ENCODE measurements around the gene ZNF221.

- no peak for TF ChIP-seq BRD4 (IDR thresholded peaks at IDR 0.05)
- TF ChIP-seq RCOR1 (IDR thresholded peaks at IDR 0.05; ENCODE audit: borderline replicate concordance in 1 of 2, low read depth in 2 of 2, low read length in 2 of 2), result no peak
- no peak for TF ChIP-seq MBD2 (IDR thresholded peaks at IDR 0.05; ENCODE audit: borderline replicate concordance, low read depth)
- TF ChIP-seq, protein P1, sequence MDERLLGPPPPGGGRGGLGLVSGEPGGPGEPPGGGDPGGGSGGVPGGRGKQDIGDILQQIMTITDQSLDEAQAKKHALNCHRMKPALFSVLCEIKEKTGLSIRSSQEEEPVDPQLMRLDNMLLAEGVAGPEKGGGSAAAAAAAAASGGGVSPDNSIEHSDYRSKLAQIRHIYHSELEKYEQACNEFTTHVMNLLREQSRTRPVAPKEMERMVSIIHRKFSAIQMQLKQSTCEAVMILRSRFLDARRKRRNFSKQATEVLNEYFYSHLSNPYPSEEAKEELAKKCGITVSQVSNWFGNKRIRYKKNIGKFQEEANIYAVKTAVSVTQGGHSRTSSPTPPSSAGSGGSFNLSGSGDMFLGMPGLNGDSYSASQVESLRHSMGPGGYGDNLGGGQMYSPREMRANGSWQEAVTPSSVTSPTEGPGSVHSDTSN (CRISPR knock-in tag; IDR thresholded peaks at IDR 0.05; ENCODE audit: low read depth), result no peak
- TF ChIP-seq, protein P1 (tag; conservative IDR thresholded peaks at IDR 0.05; ENCODE audit: low read depth), result no peak
- no peak for TF ChIP-seq BRCA1 (IDR thresholded peaks at IDR 0.05)
- no peak for TF ChIP-seq BRCA1 (CRISPR knock-in tag; IDR thresholded peaks at IDR 0.05)
- no peak for TF ChIP-seq IRF1 (CRISPR knock-in tag; IDR thresholded peaks at IDR 0.05; ENCODE audit: borderline replicate concordance)
- TF ChIP-seq, protein P2, sequence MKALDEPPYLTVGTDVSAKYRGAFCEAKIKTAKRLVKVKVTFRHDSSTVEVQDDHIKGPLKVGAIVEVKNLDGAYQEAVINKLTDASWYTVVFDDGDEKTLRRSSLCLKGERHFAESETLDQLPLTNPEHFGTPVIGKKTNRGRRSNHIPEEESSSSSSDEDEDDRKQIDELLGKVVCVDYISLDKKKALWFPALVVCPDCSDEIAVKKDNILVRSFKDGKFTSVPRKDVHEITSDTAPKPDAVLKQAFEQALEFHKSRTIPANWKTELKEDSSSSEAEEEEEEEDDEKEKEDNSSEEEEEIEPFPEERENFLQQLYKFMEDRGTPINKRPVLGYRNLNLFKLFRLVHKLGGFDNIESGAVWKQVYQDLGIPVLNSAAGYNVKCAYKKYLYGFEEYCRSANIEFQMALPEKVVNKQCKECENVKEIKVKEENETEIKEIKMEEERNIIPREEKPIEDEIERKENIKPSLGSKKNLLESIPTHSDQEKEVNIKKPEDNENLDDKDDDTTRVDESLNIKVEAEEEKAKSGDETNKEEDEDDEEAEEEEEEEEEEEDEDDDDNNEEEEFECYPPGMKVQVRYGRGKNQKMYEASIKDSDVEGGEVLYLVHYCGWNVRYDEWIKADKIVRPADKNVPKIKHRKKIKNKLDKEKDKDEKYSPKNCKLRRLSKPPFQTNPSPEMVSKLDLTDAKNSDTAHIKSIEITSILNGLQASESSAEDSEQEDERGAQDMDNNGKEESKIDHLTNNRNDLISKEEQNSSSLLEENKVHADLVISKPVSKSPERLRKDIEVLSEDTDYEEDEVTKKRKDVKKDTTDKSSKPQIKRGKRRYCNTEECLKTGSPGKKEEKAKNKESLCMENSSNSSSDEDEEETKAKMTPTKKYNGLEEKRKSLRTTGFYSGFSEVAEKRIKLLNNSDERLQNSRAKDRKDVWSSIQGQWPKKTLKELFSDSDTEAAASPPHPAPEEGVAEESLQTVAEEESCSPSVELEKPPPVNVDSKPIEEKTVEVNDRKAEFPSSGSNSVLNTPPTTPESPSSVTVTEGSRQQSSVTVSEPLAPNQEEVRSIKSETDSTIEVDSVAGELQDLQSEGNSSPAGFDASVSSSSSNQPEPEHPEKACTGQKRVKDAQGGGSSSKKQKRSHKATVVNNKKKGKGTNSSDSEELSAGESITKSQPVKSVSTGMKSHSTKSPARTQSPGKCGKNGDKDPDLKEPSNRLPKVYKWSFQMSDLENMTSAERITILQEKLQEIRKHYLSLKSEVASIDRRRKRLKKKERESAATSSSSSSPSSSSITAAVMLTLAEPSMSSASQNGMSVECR (CRISPR knock-in tag; IDR thresholded peaks at IDR 0.05), result no peak
- no peak for TF ChIP-seq RFX1 (IDR thresholded peaks at IDR 0.05)
- no peak for TF ChIP-seq CTCF (IDR thresholded peaks at IDR 0.05 in 2 of 3, conservative IDR thresholded peaks at IDR 0.05 in 1 of 3; ENCODE audit: insufficient read depth in 2 of 3, low read depth in 1 of 3, low read length in 3 of 3)
- TF ChIP-seq SMAD1 (IDR thresholded peaks at IDR 0.05; ENCODE audit: low read depth, low read length, partially characterized antibody), result no peak
- no peak for TF ChIP-seq ZNF512 (tag; IDR thresholded peaks at IDR 0.05)
These were observed 37.6 kb upstream of the ZNF221 start for GRCh38 chr19:43913383-43913782.
